Superior temporal gyrus (tissue), 1 donor: Measurements from ENCODE around the gene LGALS16.
"Not testable (repeated sequence)": the region's sequence is repeated elsewhere in the genome, so short reads cannot be mapped to it uniquely, and the experiment has no call there.

Experiments
- DNase-seq: peaks from one replicate; pipeline ENCODE4 v3.0.0-alpha.2; 2016; ENCODE audit errors: extremely low spot score

LGALS16 gene

DNA sequence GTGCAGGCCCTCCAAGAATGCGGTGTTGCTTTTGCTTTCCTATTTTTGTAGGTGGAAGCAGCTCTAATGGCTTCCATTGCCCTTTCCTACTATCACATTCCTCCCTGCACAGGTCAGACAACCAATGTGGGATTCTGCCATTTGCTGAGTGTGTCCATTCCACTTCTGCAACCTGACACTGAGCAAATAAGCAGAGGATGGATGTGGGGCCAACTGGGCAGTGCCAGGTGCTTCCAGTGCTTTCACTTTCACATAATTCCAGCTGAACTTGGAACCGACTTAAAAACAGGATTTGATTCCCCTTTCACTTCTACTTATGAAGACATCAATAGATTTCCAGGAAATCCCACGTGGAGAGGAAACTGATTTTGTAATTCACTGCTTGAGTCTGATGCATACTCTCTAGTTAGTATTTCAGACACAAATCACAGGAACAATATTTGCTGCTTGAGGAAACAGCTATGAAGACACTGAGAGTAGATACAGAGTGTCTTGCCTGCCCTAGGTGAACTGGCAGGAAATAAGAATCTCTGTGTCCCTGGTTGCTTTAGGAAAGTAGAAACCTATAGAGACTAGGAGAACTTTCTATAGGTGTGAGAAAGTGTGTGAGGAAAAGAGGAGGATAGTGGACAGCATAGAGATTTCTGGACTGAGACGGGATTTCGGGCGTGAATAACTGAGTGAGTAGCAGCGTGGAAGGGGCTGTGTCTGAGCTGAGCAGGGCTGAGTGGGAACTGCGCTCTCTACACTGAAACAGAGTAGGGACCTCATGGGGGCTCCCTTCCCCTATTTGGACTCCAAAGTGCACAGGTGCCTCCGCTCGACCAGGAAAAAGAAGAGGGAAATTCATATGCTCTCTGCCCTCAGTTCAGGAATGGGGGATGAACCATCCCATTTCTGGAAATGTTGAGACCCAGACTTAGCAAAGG, 22.5 kb downstream of the LGALS16 start:
- no peak for DNase-seq

DNA sequence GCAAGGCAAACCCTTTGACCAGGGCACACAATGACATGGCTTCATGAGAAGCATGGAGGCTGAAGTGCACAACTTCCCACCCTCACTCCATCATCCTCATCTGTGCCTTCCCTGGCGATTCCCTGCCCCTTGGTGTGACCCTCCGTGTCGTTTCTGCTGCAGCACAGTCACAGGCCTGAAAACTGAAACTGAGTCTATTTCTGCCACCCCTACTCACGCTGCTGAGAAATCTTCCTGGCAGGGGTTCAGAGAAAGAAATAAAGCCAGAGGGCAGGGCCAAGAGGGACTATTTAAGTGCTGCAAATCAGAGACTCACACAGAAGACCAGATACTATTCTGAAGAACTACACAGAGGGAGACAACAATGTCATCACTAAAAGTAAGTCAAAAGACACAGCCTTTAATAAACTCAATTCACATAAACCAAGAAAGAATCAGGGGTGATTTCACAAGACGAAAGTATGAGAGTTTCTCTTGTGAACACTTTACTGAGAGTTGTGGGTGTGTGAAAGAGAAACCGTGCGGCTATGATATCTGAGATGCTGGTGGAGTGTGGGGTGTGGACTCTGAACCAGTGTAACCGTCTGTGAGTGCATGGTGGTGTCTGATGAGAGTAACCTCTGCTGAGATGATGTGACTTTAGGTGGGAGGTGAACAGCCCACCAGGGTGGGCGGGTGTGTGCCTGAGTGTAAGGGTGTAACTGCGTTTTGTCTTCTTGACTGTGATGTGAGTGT, 23.5 kb downstream of the LGALS16 start:
- DNase-seq, result no peak

DNA sequence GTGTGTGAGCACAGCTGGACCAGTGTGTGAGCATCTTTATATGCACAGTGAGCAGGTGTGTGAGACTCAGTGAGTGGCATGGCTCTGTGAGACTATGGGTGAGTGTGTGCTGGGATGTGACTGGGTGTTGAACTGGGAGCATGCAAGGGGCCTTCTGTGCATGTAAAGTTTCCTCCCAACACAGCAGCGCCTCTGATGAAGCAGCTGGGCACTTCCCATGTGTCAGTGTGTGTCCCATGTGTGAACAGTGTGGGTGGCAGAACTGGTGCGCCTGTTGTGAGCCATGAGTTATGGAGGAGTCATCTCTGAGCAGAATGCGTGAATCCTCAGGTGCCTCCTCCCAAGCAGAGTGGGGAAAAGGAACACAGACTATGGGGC, 24.1 kb downstream of the LGALS16 start:
- DNase-seq, result no peak

GRCh38 chr19:39680593-39680992, 24.9 kb downstream of the LGALS16 start:
- no peak for DNase-seq

GRCh38 chr19:39681416-39681815, 25.7 kb downstream of the LGALS16 start:
- no peak for DNase-seq

- DNase-seq, result no peak
Observed at GRCh38 chr19:39684267-39684666, 28.6 kb downstream of the LGALS16 start.

GRCh38 chr19:39686739-39687138, 31.0 kb downstream of the LGALS16 start:
- no peak for DNase-seq

DNA sequence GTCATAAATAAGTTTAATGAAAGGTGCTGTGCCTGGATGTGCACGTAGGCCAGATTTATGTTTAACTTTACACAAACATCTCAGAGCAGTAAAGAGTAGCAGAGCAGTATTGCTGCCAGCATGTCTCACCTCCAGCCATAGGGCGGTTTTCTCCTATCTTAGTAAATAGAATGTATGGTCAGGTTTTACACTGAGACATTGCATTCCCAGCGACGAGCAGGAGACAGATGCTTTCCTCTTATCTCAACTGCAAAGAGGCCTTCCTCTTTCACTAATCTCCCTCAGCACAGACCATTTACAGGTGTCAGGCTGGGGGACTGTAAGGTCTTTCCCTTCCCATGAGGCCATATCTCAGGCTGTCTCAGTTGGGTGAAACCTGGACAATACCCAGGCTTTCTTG, 32.9 kb downstream of the LGALS16 start:
- not testable (repeated sequence) for DNase-seq

DNA sequence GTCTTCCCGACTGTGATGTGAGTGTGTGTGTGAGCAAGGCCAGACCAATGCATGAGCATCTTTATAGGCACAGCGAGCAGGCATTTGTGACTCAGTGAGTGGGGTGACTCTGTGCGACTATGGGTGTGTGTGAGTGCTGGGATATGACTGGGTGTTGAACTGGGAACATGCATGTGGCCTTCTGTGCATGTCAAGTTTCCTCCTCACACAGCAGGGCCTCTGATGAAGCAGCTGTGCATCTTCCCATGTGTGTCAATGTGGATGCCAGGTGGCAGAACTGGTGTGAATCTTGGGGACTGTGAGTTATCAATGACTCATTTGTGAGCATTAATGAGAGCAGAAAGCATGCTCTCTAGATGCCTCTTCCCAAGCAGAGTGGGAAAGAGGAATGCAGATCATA, 36.5 kb downstream of the LGALS16 start:
- no peak for DNase-seq

DNA sequence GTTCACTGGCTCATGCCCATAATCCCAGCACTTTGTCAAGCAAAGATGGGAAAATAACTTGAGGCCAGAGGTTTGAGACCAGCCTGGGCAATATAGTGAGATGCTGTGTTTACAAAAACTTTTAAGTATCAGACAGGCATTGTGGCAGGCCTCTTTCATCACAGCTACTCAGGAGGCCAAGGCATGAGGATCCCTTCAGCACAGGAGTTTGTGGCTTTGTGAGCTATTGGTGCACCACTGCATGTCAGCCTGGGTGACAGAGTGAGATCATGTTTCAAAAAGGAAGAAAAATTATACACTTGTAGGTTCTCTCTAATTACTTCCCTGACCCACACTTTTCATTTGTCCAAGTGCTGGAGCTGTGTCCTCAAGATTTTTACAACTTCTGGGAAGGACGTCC, 37.1 kb downstream of the LGALS16 start:
- no peak for DNase-seq

GRCh38 chr19:39695759-39696158, 40.0 kb downstream of the LGALS16 start:
- no peak for DNase-seq

DNA sequence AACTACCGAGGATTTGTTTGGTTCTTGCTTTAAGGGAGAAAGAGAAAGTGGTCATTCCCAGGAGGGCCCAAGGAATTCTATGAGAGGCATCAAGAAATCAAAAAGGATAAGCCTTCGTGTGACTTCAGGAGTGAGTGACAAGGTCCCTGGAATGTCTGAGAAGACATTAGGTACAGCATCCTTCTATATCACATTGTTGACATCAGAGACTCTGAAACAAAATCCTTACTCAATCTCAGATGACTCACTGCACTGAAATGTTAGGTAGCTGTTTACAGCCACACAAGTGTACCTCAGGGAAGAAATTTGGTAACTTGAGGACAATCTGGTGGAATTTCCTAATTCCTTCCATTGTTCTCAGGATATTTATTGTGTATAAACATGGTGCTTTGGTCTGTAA, 40.7 kb downstream of the LGALS16 start:
- no peak for DNase-seq

DNA sequence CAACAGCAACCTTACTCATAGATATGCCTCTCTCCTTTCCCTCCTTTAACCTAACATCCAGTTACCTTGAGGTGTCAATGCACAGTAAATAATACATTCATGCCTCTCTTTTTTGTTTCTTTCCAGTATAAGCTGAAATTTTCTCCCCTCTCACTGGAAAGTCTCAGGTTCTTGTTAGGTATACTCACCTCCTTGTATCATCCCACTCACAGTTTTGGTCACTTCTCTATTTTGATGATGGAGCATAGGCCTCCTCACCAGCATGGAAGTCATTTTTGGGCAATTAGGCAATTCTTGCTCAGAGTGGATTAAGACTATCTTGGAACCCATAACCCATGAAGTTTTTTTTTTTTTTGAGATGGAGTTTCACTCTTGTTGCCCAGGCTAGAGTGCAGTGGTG, 42.8 kb downstream of the LGALS16 start:
- no peak for DNase-seq

DNA sequence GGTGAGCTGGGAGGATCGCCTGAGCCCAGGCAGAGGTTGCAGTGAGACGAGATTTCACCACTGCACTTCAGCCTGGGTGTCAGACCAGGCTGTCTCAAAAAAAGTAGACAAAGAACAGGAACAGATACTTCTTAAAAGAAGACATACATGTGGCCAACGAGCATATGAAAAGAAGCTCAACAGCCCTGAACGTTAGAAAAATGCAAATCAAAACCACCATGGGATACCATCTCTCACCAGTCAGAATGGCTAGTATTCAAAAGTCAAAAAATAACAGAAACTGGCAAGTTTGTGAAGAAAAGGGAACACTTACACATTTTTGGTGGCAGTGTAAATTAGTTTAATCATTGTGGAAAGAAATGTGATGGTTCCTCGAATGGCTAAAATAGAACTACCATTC, 45.6 kb downstream of the LGALS16 start:
- no peak for DNase-seq

GRCh38 chr19:39704181-39705044, 48.7 kb downstream of the LGALS16 start, which contains the start of gene LGALS14:
Gene LGALS14, plus strand, starts transcription at chr19:39704481. Its CDS starts 48 bp downstream, at chr19:39704529.
- no peak for DNase-seq

- no peak for DNase-seq
Observed at GRCh38 chr19:39705578-39706188, 50.0 kb downstream of the LGALS16 start.

- no peak for DNase-seq
Observed at GRCh38 chr19:39708594-39708993, 52.9 kb downstream of the LGALS16 start.

- no peak for DNase-seq
Observed at GRCh38 chr19:39709026-39709872, 53.5 kb downstream of the LGALS16 start.
